ENCODE measurements around the gene TBL1X. TPM values are rescaled to one million over a fixed set of nuclear protein-coding genes. Genes with fewer than 3 reads are reported as not detected.

TBL1X gene
- total and polyA plus RNA-seq, 8 donors = 2.4 to 16.6 (median 9.3) TPM

DNA sequence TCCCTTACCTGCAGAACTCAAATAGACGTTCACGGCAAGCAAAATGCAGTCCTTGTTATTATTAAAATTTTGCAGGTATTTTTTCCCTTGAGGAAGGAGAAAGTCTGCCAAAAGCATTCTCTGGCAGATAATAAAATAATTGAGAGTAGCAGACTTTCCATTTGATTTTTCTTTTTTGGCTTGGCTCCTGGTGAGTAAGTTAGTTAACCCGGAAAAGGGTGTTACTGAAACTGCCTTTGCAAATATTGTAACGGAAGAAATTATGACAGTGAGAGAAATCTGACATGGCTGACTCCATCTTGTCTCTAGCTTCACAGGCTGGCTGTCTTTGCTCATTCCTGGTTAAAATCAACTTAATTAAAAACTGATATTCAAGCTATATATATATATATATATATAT is 200.3 kb downstream of the TBL1X start:
- no peaks in the 10 kb centered on the region for H3K27me3 ChIP-seq
- 64 to 77% methylated on average over 4 of the region's 4 CpGs for WGBS, 2 donors
- FAIRE-seq (no peak), ATAC-seq (no peak), DNase-seq (no peak)
- intact Hi-C loops (cut with DNase I) = no loop called here
- H3K4me3 ChIP-seq = no peak overlapping the region
- TF ChIP-seq, protein P1, sequence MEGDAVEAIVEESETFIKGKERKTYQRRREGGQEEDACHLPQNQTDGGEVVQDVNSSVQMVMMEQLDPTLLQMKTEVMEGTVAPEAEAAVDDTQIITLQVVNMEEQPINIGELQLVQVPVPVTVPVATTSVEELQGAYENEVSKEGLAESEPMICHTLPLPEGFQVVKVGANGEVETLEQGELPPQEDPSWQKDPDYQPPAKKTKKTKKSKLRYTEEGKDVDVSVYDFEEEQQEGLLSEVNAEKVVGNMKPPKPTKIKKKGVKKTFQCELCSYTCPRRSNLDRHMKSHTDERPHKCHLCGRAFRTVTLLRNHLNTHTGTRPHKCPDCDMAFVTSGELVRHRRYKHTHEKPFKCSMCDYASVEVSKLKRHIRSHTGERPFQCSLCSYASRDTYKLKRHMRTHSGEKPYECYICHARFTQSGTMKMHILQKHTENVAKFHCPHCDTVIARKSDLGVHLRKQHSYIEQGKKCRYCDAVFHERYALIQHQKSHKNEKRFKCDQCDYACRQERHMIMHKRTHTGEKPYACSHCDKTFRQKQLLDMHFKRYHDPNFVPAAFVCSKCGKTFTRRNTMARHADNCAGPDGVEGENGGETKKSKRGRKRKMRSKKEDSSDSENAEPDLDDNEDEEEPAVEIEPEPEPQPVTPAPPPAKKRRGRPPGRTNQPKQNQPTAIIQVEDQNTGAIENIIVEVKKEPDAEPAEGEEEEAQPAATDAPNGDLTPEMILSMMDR (IDR thresholded peaks at IDR 0.05) = no peak
- no peak overlapping the region for H3K27ac ChIP-seq
- no peaks in the 10 kb centered on the region for H3K36me3 ChIP-seq
- H3K4me1 ChIP-seq = no peaks in the 10 kb centered on the region
- no peaks in the 10 kb centered on the region for H3K9me3 ChIP-seq

DNA sequence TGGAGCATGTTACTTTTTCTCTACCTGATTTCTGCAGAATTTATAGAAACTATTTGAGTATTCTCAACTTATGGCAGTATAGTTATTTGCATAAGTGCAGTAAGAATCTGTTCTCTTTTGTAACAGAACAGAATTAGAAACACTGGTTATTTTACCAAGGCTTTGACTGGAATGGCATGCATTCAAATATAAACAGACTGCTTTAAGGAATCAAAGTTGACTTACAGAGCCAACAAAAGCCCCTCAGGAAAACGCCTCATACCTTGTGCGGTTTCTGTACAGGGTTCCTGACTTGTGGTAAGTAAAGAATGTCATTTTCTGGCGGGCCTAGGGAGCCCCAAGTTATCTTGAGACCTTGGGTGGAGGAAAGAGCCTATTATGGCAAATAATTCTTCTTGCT is 203.7 kb downstream of the TBL1X start:
- H3K4me1 ChIP-seq = no peaks in the 10 kb centered on the region
- no peak overlapping the region for H3K27ac ChIP-seq
- WGBS, 2 donors = 41 to 42% methylated on average over 3 of the region's 3 CpGs
- intact Hi-C loops (cut with DNase I) = no loop called here
- no peaks in the 10 kb centered on the region for H3K9me3 ChIP-seq
- FAIRE-seq (no peak), ATAC-seq (no peak), DNase-seq (no peak)
- no peaks in the 10 kb centered on the region for H3K36me3 ChIP-seq
- TF ChIP-seq, protein P1 (IDR thresholded peaks at IDR 0.05) = no peak
- H3K4me3 ChIP-seq = no peak overlapping the region
- H3K27me3 ChIP-seq = no peaks in the 10 kb centered on the region

DNA sequence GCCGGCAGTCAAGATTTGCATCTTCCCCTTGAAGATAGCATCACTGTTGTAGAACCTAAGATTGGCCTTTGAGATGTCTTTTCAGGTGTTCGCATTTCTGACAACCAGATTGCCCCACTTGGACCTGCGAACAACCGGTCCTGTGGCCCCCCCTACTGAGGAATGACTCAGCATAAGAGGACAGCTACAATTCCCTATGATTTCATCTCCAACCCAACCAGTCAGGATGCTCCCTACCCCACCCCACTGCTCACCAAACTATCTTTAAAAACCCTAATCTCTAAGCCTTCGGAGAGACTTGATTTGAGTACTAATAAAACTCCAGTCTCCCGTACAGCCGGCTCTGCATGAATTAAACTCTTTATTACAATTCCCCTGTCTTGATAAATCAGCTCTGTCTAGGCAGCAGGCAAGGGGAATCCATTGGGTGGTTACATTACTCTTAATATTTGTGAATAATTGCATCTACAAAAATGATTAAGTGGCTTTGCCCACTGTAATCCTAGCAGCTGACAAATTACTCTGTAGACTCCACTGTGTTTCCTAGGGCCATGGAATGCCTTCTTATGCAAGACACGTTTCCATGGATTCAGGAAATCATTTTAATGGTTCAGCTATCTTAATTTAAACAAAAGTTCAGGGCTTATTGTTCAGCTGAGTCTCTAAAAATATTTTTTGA is 205.4 kb downstream of the TBL1X start:
- H3K4me3 ChIP-seq = no peak overlapping the region
- H3K27me3 ChIP-seq = peaks cover 0 to 5% (median 0%) of the 10 kb centered on the region in 4 donors
- DNase-seq = no peak
- no peak for FAIRE-seq
- no peaks in the 10 kb centered on the region for H3K9me3 ChIP-seq
- H3K4me1 ChIP-seq = no peaks in the 10 kb centered on the region
- H3K36me3 ChIP-seq = no peaks in the 10 kb centered on the region
- TF ChIP-seq, protein P1 (IDR thresholded peaks at IDR 0.05) = no peak
- intact Hi-C loops (cut with DNase I) = no loop called here
- 61 to 67% methylated on average over 8 of the region's 8 CpGs for WGBS, 2 donors
- H3K27ac ChIP-seq = no peak overlapping the region
- no peak for ATAC-seq

DNA sequence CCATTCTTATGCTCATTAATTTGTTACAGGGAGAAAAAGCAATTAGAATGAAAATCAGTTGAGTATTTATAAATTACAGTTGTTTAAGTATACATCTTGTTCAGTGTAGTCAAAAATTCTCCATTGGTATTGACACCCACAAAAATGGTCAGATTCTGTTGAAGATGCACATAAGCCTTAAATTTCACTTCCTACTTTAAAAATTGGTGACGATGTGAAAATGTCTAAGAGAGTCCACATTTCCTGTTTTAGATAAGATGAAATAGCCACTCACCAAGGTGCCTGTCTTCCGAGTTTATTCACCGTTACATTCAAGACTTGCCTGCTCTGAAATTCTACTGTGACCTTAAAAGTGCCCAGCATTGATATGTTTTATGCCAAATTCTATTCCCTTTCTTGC is 207.1 kb downstream of the TBL1X start:
- intact Hi-C loops (cut with DNase I) = no loop called here
- H3K36me3 ChIP-seq = no peaks in the 10 kb centered on the region
- FAIRE-seq = peak; percentile 80

DNA sequence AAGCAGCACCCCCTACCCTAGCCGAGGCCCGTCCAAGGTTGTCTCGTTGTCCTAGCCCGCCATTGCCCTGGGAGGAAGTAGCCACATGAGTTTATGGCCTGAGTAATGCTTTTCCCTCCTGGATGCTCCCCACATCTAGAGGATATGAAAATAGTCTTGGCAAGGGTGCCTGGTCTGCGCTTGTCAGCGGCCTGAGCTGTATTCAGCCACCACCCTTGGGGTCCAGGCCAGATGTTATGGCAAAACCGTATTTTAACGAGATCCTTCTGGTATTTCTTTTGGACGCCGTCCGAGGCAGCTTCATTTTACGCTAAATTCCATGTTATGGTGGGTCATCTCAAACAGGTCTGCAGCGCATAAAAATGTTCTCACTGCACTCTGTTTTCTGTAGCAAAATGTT is 211.4 kb downstream of the TBL1X start:
- Histone ChIP-seq H3K4me1 (no peaks in the 10 kb centered on the region), H3K27ac (no peak overlapping the region), H3K4me3 (no peak overlapping the region), H3K9me3 (no peaks in the 10 kb centered on the region), H3K27me3 (peaks cover 0 to 5% (median 0%) of the 10 kb centered on the region in 4 donors), H3K36me3 (no peaks in the 10 kb centered on the region)
- TF ChIP-seq, protein P1 (IDR thresholded peaks at IDR 0.05) = no peak
- no peak for DNase-seq
- no peak for ATAC-seq
- intact Hi-C loops (cut with DNase I) = no loop called here
- FAIRE-seq = no peak
- WGBS, 2 donors = 74 to 80% methylated on average over 13 of the region's 13 CpGs

More for the DNA sequence above, 207.1 kb downstream of the TBL1X start:
- ATAC-seq (no peak), DNase-seq (no peak)
- no peak overlapping the region for H3K27ac ChIP-seq
- WGBS, 2 donors = 89 to 95% methylated on average over 3 of the region's 3 CpGs
- no peaks in the 10 kb centered on the region for H3K4me1 ChIP-seq
- H3K4me3 ChIP-seq = no peak overlapping the region
- TF ChIP-seq, protein P1 (IDR thresholded peaks at IDR 0.05) = no peak
- H3K9me3 ChIP-seq = no peaks in the 10 kb centered on the region
- H3K27me3 ChIP-seq = peaks cover 0 to 5% (median 0%) of the 10 kb centered on the region in 4 donors

All from pancreas (tissue), 10 donors.